ELR (cell line): ENCODE measurements around the gene PAX9.

ENCODE experiments used
- DNase-seq: peaks from one replicate; pipeline ENCODE4 v3.0.0-alpha.2; 2015; ENCODE audit warnings: low read depth

PAX9 gene

DNA sequence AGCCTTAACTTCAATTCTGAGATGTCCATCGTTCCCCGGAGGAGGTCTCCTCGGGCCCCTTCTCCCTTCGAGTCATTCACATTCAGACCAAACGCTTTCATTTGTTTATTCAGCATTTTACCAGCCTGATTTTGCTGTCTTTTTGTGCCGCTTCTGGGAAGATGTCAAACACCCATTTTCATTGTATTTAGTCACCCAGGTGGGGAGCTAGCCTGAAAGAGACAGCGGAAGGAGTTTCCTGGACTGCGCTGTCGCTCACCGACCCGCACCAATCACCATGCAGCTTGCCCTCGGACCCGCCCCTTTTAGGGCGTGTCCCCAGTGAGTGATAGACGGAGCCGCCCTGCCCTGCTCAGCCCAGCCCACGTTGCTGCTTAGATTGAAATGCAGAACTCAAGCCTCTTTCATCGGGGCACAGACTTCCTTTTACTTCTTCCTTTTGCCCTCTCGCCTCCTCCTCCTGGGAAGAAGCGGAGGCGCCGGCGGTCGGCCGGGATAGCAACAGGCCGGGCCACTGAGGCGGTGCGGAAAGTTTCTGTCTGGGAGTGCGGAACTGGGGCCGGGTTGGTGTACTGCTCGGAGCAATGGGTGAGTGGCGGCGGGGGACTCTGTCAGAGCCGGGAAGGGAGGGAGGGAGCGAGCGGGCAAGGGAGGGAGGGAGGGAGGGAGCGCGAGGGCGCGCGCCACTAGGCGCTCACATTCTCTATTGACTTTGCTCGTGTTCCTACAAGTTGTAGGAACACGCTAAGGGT, at the start of gene PAX9:
Gene PAX9, plus strand, starts transcription at position 355 of the 752 bp plus-strand sequence. Its CDS starts 230 bp downstream, at position 585.
- peak; percentile 40 for DNase-seq

DNA sequence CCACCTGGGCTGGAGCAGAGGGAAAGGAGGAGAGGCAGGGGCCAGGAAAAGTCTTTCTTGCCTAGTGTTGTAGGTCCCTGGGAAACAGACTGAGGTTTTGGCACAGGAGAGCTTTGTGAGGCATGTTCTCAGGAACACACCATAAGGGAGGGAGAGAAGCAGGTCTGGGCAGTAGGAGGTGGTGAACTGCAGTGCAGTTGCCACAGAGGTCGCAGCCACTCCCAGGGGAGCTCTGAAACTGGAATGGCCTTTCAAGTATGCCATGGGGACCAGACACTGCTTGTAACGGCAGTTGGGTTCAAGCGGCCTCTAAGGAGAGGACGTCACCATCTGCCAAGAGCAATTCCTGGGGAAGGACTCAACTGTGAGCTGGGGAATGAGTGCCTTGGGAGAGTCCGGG, 43.8 kb upstream of the PAX9 start:
- DNase-seq: no peak

GRCh38 chr14:36618641-36619040, 43.0 kb upstream of the PAX9 start:
- DNase-seq: no peak

- DNase-seq: no peak
Observed at GRCh38 chr14:36619131-36619530, 42.5 kb upstream of the PAX9 start.

GRCh38 chr14:36619853-36620252, 41.8 kb upstream of the PAX9 start:
- DNase-seq: peak; percentile 2

DNA sequence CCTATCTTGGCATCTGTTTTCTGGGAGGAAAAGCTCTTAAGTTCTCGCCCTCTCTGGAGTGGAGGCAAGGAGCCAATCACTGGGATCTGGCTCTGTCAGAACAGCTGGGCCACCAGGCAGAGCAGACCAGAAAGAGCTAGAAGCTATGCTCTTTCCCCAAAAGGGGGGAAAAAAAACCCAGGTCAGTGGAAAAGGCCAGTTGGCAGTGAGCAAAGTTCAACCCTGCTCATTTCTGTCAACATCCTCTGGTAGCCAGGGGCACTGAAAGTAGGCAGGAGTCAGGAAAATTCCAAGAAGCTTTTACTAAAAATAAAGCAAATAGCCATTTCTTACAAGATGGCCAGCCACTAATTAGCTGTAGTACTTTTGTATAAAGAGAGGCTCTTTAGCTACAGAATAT, 36.6 kb upstream of the PAX9 start:
- DNase-seq: no peak

GRCh38 chr14:36625436-36625835, 36.2 kb upstream of the PAX9 start:
- DNase-seq: no peak

DNA sequence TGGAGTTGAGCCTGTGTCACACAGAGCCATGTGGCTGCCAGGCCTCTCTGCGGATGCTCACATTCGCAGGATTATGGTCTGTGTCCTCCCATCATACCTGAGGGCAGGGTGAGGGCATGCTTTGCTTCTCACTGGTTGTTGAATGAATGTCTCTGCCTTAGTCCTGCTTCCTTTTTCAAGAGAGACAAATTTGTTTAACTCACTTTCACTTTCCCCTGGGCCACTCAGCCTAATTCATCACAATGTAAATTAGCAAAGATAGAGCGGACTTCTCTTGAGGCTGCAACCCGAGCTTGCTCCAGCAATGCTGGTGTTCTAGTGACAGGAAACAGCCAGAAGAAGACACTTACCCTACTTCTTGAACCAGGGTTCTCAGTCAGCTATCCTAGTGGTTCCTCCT, 35.5 kb upstream of the PAX9 start:
- DNase-seq: no peak

DNA sequence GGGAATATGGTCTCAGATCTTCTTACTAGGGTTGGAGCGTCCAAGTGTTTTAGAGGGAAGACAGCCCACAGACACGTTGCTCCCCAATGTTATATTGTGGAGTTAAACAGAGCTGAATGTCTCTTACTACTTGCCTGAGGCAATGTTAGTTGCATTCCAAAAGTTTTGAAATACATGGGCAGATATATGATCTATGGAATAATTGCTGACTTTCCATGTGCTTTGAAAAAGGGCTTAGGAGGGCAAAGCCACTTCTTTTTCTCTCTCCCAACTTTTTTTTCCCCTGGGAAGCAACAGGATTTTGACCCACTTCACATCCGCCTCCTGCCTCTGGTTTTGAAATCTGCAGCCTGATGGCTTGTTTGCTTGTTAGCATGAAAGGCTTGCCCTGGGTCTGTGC, 33.7 kb upstream of the PAX9 start:
- no peak for DNase-seq

DNA sequence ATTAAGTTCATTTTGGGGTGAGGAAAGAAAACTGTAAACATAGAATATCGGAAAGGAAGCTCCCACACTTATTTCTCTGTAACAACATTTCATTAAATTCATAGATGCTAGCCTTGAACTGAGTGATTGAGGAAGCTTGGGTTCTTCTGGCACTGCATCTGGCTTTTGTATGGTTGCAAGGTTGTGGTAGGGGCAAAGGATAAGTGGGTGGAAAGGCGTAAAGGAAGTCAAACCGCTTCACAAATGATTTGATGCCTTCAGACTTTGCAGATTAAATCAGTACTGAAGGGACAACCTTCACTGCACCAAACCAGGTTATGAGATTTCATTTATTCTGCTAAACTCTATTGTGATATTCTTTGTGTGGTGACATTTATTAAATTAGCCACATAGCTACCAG, 28.1 kb upstream of the PAX9 start:
- no peak for DNase-seq

DNA sequence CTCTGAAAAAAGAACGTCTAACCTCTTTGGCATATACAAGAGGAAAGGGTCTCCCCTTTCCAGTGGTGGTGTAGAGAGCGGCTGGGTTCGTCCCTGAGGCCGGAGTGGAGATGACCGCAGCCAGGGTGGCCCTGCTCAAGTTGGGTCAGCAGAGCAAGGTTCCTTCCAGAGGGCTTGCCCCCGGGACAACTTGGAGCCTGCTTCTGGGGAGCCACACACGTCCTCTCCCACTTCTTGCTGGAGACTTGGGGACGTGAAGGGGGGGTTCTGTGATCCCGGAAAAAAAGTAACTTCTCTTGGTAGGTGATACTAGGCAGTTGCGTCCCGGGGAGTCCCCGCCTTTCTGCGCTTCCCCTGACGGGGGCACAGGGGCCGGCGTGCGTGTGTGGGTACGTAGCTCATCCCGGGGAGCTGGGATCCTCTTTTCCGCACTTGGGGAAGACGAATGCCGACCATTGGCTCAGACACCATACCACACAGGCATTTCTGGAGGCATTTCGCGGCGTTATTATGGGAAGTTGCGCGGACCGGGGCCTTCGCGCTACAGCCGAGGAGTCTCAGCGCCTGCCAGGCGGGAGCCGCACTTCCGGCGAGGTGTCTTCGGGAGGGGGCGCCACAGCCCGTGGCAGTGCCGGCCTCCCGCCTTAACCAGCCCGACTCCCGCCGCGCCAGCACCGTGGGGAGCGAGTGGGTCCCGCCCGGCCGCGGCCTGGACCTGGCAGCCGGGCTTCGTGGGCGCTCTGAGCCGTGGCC, 14.8 kb upstream of the PAX9 start:
- no peak for DNase-seq

- DNase-seq: no peak
Observed at GRCh38 chr14:36647417-36647823, 14.2 kb upstream of the PAX9 start.

DNA sequence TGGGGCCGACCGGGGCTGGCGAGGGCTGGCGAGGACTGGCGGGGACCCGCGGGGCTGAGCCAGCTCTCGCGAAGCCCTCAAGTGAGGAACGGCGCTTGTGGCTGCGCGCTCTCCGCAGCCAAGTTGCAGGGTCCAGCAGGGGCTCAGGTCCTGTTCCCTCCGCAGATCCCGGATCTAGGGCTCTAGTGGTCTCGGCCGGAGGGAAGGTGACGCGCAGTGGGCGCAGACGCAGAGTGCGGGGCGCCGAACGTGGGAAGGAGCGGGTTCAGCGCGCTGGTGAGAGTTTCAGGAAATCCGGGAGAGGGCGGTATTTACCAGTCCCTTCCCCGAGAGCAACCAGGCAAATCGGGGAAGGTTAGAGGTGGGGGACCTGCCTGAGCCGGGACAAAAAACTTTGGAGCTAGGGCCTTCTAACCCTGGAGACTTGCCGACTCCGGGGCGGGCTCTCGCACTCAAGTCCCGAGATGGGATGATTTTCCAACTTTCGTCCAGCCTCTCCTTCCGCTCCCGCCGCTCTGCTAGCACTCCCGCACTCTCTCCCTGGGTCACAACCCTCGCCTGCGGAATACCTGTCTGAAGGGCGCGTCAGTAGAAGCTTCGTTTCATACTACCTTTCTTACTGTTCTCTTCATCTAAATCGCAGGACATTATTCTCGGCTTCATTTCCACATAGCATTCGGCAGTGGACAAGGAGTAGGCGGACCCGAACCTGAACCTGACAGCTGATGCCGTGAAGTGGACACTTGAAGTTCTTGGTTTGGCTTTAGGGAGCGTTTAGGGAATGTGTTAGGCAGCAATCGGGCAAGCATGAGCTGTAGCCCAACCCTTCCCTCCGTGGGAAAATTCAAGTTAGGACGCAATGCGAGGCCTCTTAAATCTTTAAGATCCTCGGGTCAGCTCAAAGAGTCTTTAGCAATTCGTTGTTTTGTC, 13.6 kb upstream of the PAX9 start:
- DNase-seq: peak; percentile 23

DNA sequence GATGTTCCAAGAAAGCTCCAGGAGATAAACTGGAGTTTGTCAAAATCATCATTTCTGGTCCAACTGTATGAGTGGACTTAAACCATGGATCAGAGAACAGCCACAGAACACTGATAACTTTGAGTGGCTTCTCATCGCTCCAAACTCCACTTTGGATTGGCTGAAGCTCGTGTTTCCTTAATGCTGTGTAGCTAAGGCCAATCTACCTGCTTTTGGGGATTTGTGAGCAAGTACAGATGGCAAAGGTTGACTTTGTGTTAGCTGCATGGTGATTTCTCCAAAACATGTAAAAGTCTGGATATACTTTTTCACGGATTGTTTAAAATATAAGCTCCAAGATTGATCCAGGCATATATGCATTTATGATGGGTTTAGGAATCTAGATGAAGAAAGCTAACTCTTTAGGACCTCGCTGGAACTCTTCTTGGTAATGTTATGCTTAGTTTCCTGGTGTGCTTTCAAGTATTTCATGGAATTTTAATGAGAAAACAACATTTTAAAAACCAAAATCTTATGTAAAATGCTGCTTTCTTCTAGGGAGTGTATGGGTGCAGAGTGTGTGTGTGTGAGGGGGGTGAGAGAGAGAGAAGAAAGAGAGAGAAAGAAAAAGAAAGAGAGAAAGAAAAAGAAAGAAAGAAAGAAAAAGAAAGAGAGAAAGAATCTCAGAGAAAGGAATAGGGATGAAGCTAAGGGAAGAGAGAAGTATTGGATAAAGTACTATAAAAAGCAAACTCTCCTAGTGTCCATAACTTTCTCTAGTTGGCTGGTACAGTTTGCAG, 11.6 kb upstream of the PAX9 start:
- no peak for DNase-seq

DNA sequence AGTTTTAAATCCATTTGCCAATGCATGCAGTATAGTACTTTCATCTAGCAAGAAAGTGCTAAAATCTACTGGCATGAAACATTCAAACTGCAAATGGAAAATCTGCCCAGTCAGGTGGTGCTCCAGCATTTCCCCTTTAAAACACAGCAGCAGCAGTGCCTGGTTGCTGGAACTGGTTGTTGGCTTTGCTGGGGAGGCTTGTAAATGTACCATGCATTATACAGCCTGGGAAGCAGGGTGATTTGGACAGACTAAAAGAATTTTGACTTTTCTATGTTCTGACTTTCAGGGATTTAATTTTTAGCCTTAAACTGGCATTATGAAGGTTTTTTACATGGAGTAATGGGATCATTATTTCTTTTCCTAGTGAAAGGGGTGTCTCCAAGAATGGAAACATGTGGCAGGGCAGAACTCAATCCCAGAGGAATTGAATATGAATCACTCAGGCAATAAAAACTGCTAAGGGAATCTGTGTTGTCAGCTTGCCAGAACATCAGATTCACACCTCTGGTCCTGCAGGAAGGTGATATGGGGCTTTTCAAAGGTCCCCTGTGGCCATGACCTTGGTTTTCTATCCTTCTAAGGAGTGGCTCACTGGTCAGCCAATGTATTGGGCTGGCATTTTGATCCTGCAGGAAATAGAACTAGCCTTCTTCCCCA, 9.0 kb upstream of the PAX9 start:
- no peak for DNase-seq

DNA sequence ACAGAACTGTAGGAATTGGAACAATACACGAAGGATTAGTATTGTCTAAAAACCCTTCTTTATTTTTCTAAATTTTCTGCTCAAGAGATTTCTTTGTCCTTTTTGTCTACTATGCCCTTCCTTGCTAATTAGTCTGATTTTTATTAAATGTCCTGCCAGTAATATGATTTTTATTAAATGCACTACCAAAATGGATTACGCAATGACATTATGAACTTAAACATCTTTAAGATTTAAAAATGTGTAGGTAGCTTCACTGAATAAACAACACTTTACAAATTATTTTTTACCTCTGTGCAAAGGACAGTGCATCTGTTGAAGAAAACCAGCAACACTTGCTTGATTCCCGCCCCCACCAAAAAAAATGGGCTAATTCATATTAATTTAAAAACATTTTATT, 8.2 kb upstream of the PAX9 start:
- DNase-seq: no peak

DNA sequence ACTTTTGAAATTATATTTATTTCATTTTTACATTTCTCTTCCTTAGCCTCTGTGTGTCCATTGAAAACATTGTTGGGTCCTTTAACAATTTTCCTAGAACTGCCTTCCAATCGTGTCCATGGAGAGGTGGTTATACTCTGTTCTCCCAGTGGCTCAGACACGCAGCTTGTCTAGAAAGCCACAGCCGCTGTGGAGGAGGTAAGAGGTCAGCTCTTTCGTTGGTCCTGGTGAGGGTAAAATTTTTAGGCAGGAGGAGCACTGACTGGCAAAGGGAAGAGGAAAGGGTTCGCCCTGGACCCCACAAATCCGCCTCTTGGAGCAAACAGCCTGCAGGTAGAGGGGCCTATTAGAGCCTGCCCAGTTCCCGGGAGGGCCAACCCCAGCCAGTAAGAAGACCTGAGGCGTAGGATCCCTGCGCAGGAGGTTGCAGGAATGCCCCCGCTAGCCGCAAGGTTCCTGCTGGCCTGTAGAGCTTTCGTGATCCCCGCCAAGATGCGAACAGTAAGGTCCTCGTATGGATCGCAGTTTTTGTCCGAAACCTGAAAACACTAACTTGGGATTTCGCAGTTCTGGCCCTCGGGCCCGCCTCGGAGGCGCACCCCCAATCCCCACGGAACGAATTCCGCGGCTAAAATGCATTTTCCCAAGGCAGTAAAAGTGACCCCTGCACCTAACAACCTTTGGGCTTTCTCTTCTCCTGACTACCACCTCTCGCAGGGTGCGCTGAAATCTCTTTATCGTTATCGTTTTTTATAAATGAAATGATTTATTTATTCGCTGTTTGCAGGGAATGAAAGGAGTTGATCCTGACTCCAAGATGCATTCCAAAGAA, 7.5 kb upstream of the PAX9 start:
- no peak for DNase-seq

DNA sequence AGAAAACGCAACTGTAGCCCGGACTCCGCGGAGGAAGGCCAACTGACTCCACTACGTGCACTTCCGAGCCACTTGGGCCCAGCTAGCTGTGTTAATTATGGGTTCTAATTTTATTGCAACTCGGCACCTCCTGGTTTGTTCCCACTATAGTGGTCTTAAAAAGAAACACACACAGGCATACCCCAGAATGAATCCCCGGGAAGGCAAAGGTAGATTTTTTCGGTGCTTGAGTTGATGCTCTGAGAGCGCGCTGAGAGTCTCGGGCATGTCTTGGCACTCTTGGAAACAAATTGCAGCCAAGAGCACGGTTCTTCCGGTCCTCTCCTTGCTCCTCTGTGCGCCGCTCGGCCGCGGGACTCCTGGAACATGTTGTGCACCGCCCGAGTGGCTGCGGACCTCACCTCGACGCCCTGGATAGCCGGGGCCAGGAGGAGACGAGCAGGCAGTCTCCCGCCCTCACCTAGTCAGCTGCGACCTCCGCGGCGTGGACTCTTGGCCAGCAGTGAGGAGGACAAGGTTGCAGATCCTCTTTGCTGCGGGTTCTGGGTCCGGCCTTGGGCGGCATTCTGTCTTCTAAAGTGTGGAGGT, 6.8 kb upstream of the PAX9 start:
- DNase-seq: no peak

DNA sequence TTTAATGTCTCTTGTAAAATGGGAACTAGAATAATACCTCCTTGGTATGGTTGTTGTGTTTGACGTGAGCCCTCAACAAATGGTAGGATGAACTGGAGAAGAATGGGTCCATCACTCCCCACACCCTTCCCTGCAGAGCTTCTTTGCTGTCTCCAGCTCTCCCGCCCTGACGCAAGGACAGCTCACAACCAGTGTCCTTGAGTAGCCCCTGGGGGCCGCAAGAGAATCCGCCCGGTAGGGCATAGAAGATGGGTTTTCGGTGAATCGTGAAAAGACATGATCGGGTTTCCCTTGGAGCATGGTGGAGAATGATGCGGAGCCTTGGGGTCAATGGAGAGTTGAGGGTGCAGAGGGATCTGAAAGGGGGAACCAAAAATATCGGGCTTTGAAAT, 6.1 kb upstream of the PAX9 start:
- DNase-seq: no peak
